Stomach (tissue), 9 donors: ENCODE data around the gene BIRC6. TPM values are rescaled to one million over a fixed set of nuclear protein-coding genes. Genes with fewer than 3 reads are reported as not detected.
"Not testable (repeated sequence)": the region's sequence is repeated elsewhere in the genome, so short reads cannot be mapped to it uniquely, and the experiment has no call there.

Source experiments
- DNase-seq, 2 donors: peaks; one replicate each; pipeline versions ENCODE4 v3.0.0 to v3.0.0-alpha.2; 2013 to 2019
- H3K27ac ChIP-seq, 5 donors: fragments of 200-600 bp in 4 of 5; sonication (generic) in 4 of 5; one replicate each; pipeline ENCODE4 v1.5.1; 2013 to 2019; ENCODE audit warnings: mild to moderate bottlenecking in 1 of 5, moderate library complexity in 1 of 5
- H3K27me3 ChIP-seq, 3 donors: fragments of 200-600 bp; sonication (generic); one replicate each; pipeline ENCODE4 v1.5.1; 2017 to 2019; ENCODE audit warnings: mixed run types in 1 of 3
- H3K36me3 ChIP-seq, 4 donors: fragments of 200-600 bp; sonication (generic); 1 replicate in 3 of 4; 2 replicates in 1 of 4; pipeline ENCODE4 v1.5.1; 2016 to 2019
- H3K4me1 ChIP-seq, 4 donors: fragments of 200-600 bp; sonication (generic); one replicate each; pipeline ENCODE4 v1.5.1; 2016 to 2019
- H3K4me3 ChIP-seq, 4 donors: fragments of 200-600 bp; sonication (generic) in 3 of 4; one replicate each; pipeline ENCODE4 v1.5.1; 2016 to 2019; ENCODE audit warnings: mild to moderate bottlenecking in 1 of 4
- H3K9me3 ChIP-seq, 4 donors: fragments of 200-600 bp; sonication (generic); one replicate each; pipeline ENCODE4 v1.5.1; 2016 to 2019
- EP300 ChIP-seq: sonication (generic); formaldehyde crosslinking; IDR thresholded peaks from one replicate; pipeline ENCODE4 v1.6.1; 2017; ENCODE audit warnings: antibody characterized with exemption
- POLR2A ChIP-seq, 4 donors: fragments of 450-650 bp; IDR thresholded peaks; one replicate each; pipeline ENCODE4 v1.6.1; 2016; ENCODE audit warnings: antibody characterized with exemption in 4 of 4, control low read depth in 2 of 4, mild to moderate bottlenecking in 1 of 4, moderate library complexity in 1 of 4
- POLR2AphosphoS5 ChIP-seq, 3 donors: sonication (generic); formaldehyde crosslinking; IDR thresholded peaks; one replicate each; pipeline ENCODE4 v1.6.1; 2016; ENCODE audit warnings: antibody characterized with exemption in 3 of 3
- WGBS, 5 donors: extraction: QIAGEN DNeasy Blood & Tissue Kit in 3 of 5; methylation state at CpG; one replicate each; pipeline versions ENCODE4 v1.1.5 to v1.1.7; 2013 to 2018; 5-methylcytosine and 5-hydroxymethylcytosine counted together
- intact Hi-C: fragments of 100-400 bp; cut with DNase I; formaldehyde crosslinking; loops from one replicate; pipeline ENCODE4 v1.15.1; 2023; ENCODE audit warnings: low total_unique reads
- polyA plus RNA-seq, 3 donors: library from polyadenylated mRNA; stranded (reverse); fragments of 200-250 nt; gene quantifications; one replicate each; pipeline ENCODE4 v1.2.3, GENCODE V29; 2013
- total RNA-seq, 5 donors: library from RNA; depleted of rRNA; stranded (reverse); fragments of >200 nt; gene quantifications; one replicate each; pipeline versions ENCODE4 v1.1.0 to v1.2.3, GENCODE V29; 2014 to 2016
- TF ChIP-seq, protein P1 (sequence below), 7 experiments: fragments of 450-650 bp in 4 of 7; fragments of 200-600 bp in 3 of 7; sonication (generic) in 3 of 7; IDR thresholded peaks; one replicate each; pipeline ENCODE4 v1.5.1; 2016 to 2019; ENCODE audit warnings: antibody characterized with exemption in 7 of 7, control low read depth in 2 of 7, mild to moderate bottlenecking in 1 of 7
- donor health status: healthy with polysubstance abuse.
- donor health status: Bipolar disorder and iron deficiency.
- donor health status: healthy.

BIRC6 gene
- total and polyA plus RNA-seq, 8 donors, result 7.7 to 361 (median 68.2) TPM

GRCh38 chr2:32366595-32366994, 9.8 kb downstream of the BIRC6 start:
- H3K27me3 ChIP-seq, result no peaks in the 10 kb centered on the region
- no peak overlapping the region for H3K4me3 ChIP-seq
- H3K36me3 ChIP-seq, result peaks cover 0 to 4% (median 2%) of the 10 kb centered on the region in 4 donors
- TF ChIP-seq POLR2A (IDR thresholded peaks at IDR 0.05), result no peak
- H3K4me1 ChIP-seq, result peaks cover 15 to 76% (median 53%) of the 10 kb centered on the region in 4 donors
- DNase-seq, result no peak
- H3K27ac ChIP-seq, result no peak overlapping the region
- H3K9me3 ChIP-seq, result no peaks in the 10 kb centered on the region
- intact Hi-C loops, result no loop called here
- WGBS, 5 donors, result 93 to 98% (median 95%) methylated on average over 2 of the region's 2 CpGs

GRCh38 chr2:32369222-32369621, 12.4 kb downstream of the BIRC6 start:
- TF ChIP-seq, protein P1, sequence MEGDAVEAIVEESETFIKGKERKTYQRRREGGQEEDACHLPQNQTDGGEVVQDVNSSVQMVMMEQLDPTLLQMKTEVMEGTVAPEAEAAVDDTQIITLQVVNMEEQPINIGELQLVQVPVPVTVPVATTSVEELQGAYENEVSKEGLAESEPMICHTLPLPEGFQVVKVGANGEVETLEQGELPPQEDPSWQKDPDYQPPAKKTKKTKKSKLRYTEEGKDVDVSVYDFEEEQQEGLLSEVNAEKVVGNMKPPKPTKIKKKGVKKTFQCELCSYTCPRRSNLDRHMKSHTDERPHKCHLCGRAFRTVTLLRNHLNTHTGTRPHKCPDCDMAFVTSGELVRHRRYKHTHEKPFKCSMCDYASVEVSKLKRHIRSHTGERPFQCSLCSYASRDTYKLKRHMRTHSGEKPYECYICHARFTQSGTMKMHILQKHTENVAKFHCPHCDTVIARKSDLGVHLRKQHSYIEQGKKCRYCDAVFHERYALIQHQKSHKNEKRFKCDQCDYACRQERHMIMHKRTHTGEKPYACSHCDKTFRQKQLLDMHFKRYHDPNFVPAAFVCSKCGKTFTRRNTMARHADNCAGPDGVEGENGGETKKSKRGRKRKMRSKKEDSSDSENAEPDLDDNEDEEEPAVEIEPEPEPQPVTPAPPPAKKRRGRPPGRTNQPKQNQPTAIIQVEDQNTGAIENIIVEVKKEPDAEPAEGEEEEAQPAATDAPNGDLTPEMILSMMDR (IDR thresholded peaks at IDR 0.05), result no peak
- TF ChIP-seq POLR2AphosphoS5 (IDR thresholded peaks at IDR 0.05) (no peak), POLR2A (IDR thresholded peaks at IDR 0.05) (no peak), EP300 (no peak)
- Histone ChIP-seq H3K9me3 (no peaks in the 10 kb centered on the region), H3K27me3 (no peaks in the 10 kb centered on the region), H3K27ac (no peak overlapping the region), H3K4me3 (no peak overlapping the region), H3K36me3 (peaks cover 0 to 9% (median 3%) of the 10 kb centered on the region in 4 donors), H3K4me1 (peaks cover 12 to 58% (median 38%) of the 10 kb centered on the region in 4 donors)
- DNase-seq, result no peak
- intact Hi-C loops, result no loop called here
- 93 to 96% (median 94%) methylated on average over 9 of the region's 9 CpGs for whole genome bisulfite sequencing, 5 donors

DNA sequence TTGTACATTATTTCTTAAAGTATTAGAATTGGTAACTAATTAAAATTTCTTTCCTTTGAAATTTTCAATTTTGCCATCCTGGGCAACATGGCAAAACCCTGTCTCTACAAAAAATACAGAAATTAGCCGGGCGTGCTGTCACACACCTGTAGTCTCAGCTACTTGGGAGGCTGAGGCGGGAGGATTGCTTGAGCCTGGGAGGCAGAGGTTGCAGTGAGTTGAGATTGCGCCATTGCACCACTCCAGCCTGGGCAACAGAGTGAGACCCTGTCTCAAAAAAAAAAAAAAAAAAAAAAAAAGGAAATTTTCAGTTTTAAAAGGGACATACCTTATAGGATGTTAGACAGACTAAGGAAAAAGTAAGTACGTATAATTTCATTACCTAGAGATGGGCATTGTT, 14.1 kb downstream of the BIRC6 start:
- H3K27ac ChIP-seq, intact Hi-C loops, H3K36me3 ChIP-seq, H3K27me3 ChIP-seq, H3K9me3 ChIP-seq, DNase-seq, H3K4me3 ChIP-seq: not testable (repeated sequence)
- H3K4me1 ChIP-seq, result peaks cover 10 to 50% (median 30%) of the 10 kb centered on the region in 4 donors
- WGBS, 5 donors, result 94 to 99% (median 98%) methylated on average over 5 of the region's 5 CpGs

- Histone ChIP-seq H3K9me3 (no peaks in the 10 kb centered on the region), H3K27ac (no peak overlapping the region), H3K27me3 (no peaks in the 10 kb centered on the region), H3K4me3 (no peak overlapping the region), H3K4me1 (peaks cover 20 to 52% (median 36%) of the 10 kb centered on the region in 4 donors), H3K36me3 (peaks cover 0 to 9% (median 3%) of the 10 kb centered on the region in 4 donors)
- intact Hi-C loops, result no loop called here
- 80 to 90% (median 87%) methylated on average over 3 of the region's 3 CpGs for WGBS, 5 donors
- TF ChIP-seq EP300 (no peak), POLR2AphosphoS5 (IDR thresholded peaks at IDR 0.05) (no peak), POLR2A (IDR thresholded peaks at IDR 0.05) (no peak)
- TF ChIP-seq, protein P1 (IDR thresholded peaks at IDR 0.05), result no peak
- DNase-seq, result no peak
Observed at GRCh38 chr2:32372519-32373182, 15.8 kb downstream of the BIRC6 start.

DNA sequence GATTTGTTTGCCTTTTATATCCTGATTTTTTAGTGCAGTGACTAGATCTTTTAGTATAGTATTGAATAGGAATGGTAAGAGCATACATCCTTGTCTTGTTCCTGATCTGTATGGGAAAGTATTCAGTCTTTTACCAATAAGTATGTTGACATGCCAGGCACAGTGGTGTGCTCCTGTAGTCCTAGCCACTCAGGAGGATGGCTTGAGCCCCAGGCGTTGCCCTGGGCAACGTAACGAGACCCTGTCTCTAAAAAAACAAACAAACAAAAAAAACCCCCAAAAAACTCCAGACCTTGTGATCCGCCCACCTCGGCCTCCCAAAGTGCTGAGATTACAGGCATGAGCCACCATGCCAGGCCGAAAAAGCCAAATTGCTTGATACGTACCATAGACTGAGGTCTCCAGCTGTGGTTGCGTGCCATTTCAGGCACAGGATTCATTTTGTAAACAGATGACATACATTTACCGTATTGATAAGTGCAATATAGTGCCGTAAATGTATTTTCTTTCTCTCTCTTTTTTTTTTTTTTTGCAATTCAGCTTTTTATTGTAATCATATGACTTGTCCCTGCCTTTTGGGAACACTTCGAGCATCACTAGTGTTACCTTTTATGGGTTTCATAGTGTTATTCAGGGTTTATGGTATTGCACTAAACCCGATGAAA, 18.5 kb downstream of the BIRC6 start:
- peaks cover 0 to 13% (median 6%) of the 10 kb centered on the region in 4 donors for H3K36me3 ChIP-seq
- no peak overlapping the region for H3K27ac ChIP-seq
- H3K27me3 ChIP-seq, result no peaks in the 10 kb centered on the region
- DNase-seq, result no peak
- no peak for TF ChIP-seq POLR2AphosphoS5 (IDR thresholded peaks at IDR 0.05)
- no peak for TF ChIP-seq POLR2A (IDR thresholded peaks at IDR 0.05)
- TF ChIP-seq, protein P1 (IDR thresholded peaks at IDR 0.05), result no peak
- no peak for TF ChIP-seq EP300
- H3K4me3 ChIP-seq, result no peak overlapping the region
- peaks cover 15 to 52% (median 35%) of the 10 kb centered on the region in 4 donors for H3K4me1 ChIP-seq
- intact Hi-C loops, result no loop called here
- H3K9me3 ChIP-seq, result no peaks in the 10 kb centered on the region
- 91 to 96% (median 95%) methylated on average over 12 of the region's 12 CpGs for WGBS, 5 donors
